ENCODE data around the gene ADGRG4. TPM values are rescaled to one million over a fixed set of nuclear protein-coding genes. Genes with fewer than 3 reads are reported as not detected.

The ADGRG4 gene
- total RNA-seq, 1 donor from 2014 or later, result not detected

Other genes starting within 250 kb of the ADGRG4 start
- gene FHL1, start 153.4 kb upstream of the ADGRG4 start, total RNA-seq, result 18.7 TPM
- 4.8 TPM for gene MAP7D3, start 49.6 kb upstream of the ADGRG4 start, total RNA-seq
- gene BRS3, start 187.0 kb downstream of the ADGRG4 start, total RNA-seq, result not detected
- gene HTATSF1, start 196.6 kb downstream of the ADGRG4 start, total RNA-seq, result 18.9 TPM
- gene VGLL1, start 231.3 kb downstream of the ADGRG4 start, total RNA-seq, result 0.36 TPM

Data from esophagus mucosa (tissue), 1 donor.